GM23248 (cell line): ENCODE results near the gene C19orf25. TPM values are rescaled to one million over a fixed set of nuclear protein-coding genes. Genes with fewer than 3 reads are reported as not detected.

Experiments
- DNase-seq: peaks from one replicate; pipeline ENCODE4 v3.0.0-alpha.2; 2015
- H2AFZ ChIP-seq: fragments of 200-600 bp; sonication (generic); 2 replicates; pipeline ENCODE4 v1.6.1; 2016; ENCODE audit warnings: antibody characterized with exemption
- H3F3A ChIP-seq: fragments of 200-600 bp; sonication (generic); 2 replicates; pipeline ENCODE4 v1.6.1; 2016; ENCODE audit warnings: mild to moderate bottlenecking, antibody characterized with exemption, mixed run types; ENCODE audit not compliant: insufficient read depth
- H3K27ac ChIP-seq: fragments of 200-600 bp; sonication (generic); 2 replicates; pipeline ENCODE4 v1.5.1; 2016; ENCODE audit warnings: mild to moderate bottlenecking
- H3K27me3 ChIP-seq: fragments of 200-600 bp; sonication (generic); replicated peaks from 2 replicates; pipeline ENCODE4 v1.6.1; 2016; ENCODE audit warnings: mild to moderate bottlenecking; ENCODE audit not compliant: insufficient read depth
- H3K36me3 ChIP-seq: fragments of 200-600 bp; sonication (generic); 2 replicates; pipeline ENCODE4 v1.6.1; 2016; ENCODE audit warnings: low read depth, mild to moderate bottlenecking
- H3K4me1 ChIP-seq: fragments of 200-600 bp; sonication (generic); 2 replicates; pipeline ENCODE4 v1.6.1; 2016; ENCODE audit warnings: mild to moderate bottlenecking; ENCODE audit not compliant: insufficient read depth
- H3K4me2 ChIP-seq: fragments of 200-600 bp; sonication (generic); one replicate; pipeline ENCODE4 v1.6.1; 2016; ENCODE audit warnings: mild to moderate bottlenecking; ENCODE audit not compliant: unreplicated experiment
- H3K4me3 ChIP-seq: fragments of 200-600 bp; sonication (generic); 2 replicates; pipeline ENCODE4 v1.5.1; 2016; ENCODE audit warnings: mild to moderate bottlenecking
- H3K79me2 ChIP-seq: fragments of 200-600 bp; sonication (generic); 2 replicates; pipeline ENCODE4 v1.6.1; 2016; ENCODE audit warnings: mild to moderate bottlenecking; ENCODE audit not compliant: insufficient read depth
- H3K9ac ChIP-seq: fragments of 200-600 bp; sonication (generic); 2 replicates; pipeline ENCODE4 v1.6.1; 2016; ENCODE audit warnings: mild to moderate bottlenecking
- H3K9me2 ChIP-seq: fragments of 200-600 bp; sonication (generic); 2 replicates; pipeline ENCODE4 v1.6.1; 2016; ENCODE audit warnings: mixed run types, mild to moderate bottlenecking, moderate library complexity; ENCODE audit not compliant: insufficient read depth
- H3K9me3 ChIP-seq: fragments of 200-600 bp; sonication (generic); one replicate; pipeline ENCODE4 v1.6.1; 2017; ENCODE audit warnings: low read depth
- H4K20me1 ChIP-seq: fragments of 200-600 bp; sonication (generic); 2 replicates; pipeline ENCODE4 v1.6.0; 2016; ENCODE audit not compliant: insufficient read depth
- EZH2 ChIP-seq: fragments of 200-600 bp; sonication (generic); IDR thresholded peaks from 2 replicates; pipeline ENCODE4 v1.6.1; 2018; ENCODE audit warnings: antibody characterized with exemption, mild to moderate bottlenecking; ENCODE audit not compliant: insufficient read depth, poor library complexity, severe bottlenecking
- EZH2phosphoT487 ChIP-seq: fragments of 200-600 bp; sonication (generic); IDR thresholded peaks from 2 replicates; pipeline ENCODE4 v1.6.1; 2018; ENCODE audit warnings: antibody characterized with exemption, moderate library complexity, mild to moderate bottlenecking, low read depth; ENCODE audit not compliant: insufficient read depth
- WGBS, 2 experiments: methylation state at CpG; one replicate each; pipeline ENCODE4 v1.1.6; 2015 to 2017; ENCODE audit warnings: low lambda C conversion rate in 2 of 2, low coverage in 1 of 2; ENCODE audit errors: missing lambda C conversion rate in 2 of 2; 5-methylcytosine and 5-hydroxymethylcytosine counted together
- in situ Hi-C: fragments of 300-500 bp; cut with MboI; formaldehyde crosslinking; loops from 2 replicates; pipeline ENCODE4 v1.15.0; 2020
- polyA plus RNA-seq: library from polyadenylated mRNA; unstranded; fragments of >200 nt; fragmentation: Nextera tagmentation; extraction: Ambion mirVana; gene quantifications from 2 replicates; pipeline ENCODE4 v1.2.1, GENCODE V29; 2016
- total RNA-seq: library from RNA; depleted of rRNA; stranded (reverse); fragments of >200 nt; shearing (Covaris generic); gene quantifications from 2 replicates; pipeline ENCODE4 v1.2.3, GENCODE V29; 2014

C19orf25 gene
- total and polyA plus RNA-seq, 2 experiments from 2014 or later: 34.7 to 35.9 TPM

DNA sequence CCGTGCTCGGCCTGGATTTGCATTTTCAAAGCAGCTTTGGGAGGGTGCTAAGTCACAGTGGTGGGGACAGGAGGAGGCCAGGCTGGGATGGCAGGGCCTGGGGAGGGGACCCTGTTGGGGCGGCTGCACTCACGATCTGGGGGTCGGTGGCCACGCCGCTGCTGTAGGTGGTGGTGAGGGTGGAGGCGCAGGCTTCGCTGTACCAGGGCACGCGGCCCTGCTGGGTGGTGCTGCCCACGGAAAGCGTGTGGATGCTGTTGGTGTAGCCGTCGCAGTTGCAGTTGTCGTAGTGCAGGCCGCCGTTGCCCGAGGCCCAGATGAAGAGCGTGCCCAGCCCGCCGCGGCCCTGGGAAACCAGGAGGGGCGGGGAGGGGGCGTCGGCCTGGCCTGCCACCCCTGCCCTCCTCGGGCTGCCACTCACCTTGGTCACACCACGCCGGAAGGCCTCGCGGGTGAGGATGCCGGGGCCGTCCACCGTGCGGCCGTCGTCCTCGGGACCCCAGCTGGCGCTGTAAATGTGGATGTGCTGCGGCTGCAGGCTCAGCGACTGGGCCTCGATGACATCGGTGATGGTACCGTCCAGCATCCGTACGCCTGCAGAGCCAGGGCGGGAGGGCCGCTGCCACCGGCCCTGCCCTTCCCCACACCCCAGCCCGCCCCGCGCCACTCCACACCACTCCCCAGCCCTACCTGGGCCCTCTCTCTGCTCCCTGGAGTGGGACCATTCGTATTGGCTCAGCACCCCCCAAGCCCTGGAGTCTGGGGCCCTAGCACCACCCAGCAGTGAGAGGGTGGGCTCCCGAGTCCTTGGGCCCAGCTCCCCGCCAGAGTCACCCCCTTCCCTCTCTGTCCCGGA, 7.9 kb upstream of the C19orf25 start:
- Histone ChIP-seq H3K4me1 (no peaks in the 10 kb centered on the region), H3K9me2 (no peaks in the 10 kb centered on the region), H4K20me1 (no peaks in the 10 kb centered on the region), H2AFZ (no peak overlapping the region), H3K27me3 (no peaks in the 10 kb centered on the region), H3K9me3 (no peaks in the 10 kb centered on the region), H3K9ac (no peak overlapping the region), H3F3A (no peaks in the 10 kb centered on the region), H3K27ac (no peak overlapping the region), H3K79me2 (no peaks in the 10 kb centered on the region), H3K4me3 (no peak overlapping the region), H3K4me2 (no peak overlapping the region), H3K36me3 (no peaks in the 10 kb centered on the region)
- in situ Hi-C loops: no loop called here
- TF ChIP-seq EZH2phosphoT487 (no peak), EZH2 (no peak)
- DNase-seq: no peak
- 86 to 87% methylated on average over 24 to 56 of the region's 56 CpGs for WGBS, 2 experiments

DNA sequence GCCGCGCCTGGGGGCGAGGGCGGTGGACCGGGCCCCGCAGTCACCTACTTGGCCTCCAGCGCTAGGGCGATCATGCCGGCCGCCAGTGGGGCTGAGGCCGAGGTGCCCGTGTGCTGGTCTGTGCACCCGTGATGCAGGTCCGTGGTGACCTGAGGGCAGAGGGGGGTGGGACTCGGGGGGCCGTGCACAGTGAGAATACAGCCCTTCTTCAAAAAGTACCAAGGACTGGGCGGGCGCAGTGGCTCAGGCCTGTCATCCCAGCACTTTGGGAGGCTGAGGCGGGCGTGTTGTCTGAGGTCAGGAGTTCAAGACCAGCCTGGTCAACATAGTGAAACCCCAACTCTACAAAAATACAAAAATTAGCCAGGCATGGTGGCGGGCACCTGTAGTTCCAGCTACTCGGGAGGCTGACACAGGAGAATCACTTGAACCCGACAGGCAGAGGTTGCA, 5.0 kb upstream of the C19orf25 start:
- Histone ChIP-seq H3K9me2 (no peaks in the 10 kb centered on the region), H3K4me1 (no peaks in the 10 kb centered on the region), H2AFZ (no peak overlapping the region), H3K9ac (no peak overlapping the region), H3K4me3 (no peak overlapping the region), H3K27me3 (no peaks in the 10 kb centered on the region), H3K36me3 (no peaks in the 10 kb centered on the region), H3K79me2 (no peaks in the 10 kb centered on the region), H3K9me3 (no peaks in the 10 kb centered on the region), H3F3A (no peaks in the 10 kb centered on the region), H4K20me1 (no peaks in the 10 kb centered on the region), H3K4me2 (no peak overlapping the region), H3K27ac (no peak overlapping the region)
- DNase-seq: no peak
- TF ChIP-seq EZH2 (no peak), EZH2phosphoT487 (no peak)
- 73 to 83% methylated on average over 16 to 23 of the region's 23 CpGs for WGBS, 2 experiments
- in situ Hi-C loops: no loop called here

DNA sequence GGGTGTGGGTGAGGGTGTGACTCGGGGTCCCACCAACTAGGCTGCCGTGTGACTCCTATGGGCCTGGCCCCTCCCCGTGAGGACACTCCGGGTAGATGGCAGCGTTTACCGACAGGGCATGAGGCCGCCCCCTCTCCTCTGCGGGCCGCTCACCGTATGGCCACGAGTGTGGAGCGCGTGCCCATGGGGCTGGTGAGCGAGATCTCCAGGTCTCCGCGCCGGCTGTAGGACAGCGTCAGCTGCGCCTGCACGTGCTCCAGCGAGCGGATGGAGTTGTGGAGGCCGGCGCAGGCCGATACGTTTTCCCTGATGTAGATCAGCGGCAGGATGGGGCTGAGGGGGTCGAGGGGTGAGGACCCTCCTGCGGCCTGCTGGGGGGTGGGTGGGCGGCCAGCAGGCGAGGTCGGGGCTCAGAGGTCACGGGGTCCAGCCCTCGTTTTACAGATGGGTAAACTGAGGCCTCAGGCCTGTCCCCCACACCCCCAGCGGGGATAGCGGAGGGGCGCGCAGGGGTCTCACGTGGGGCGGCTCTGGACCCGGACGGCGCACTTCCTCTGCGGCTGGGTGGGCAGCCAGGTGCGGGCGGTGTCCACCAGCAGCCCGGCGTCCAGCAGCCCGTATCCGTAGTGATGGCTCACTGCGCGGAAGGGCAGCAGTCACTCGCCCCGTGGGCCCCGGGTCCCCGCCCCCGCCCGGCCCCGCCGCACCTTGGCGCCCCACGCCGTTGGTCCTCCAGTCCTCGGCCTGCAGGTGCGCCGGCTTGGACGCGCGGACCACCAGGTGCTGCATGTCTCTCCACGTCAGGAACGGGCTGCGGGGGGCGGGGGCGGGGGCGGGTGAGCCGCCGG, 4.3 kb upstream of the C19orf25 start:
- H3F3A ChIP-seq: no peaks in the 10 kb centered on the region
- no peak overlapping the region for H3K4me3 ChIP-seq
- H3K9me2 ChIP-seq: no peaks in the 10 kb centered on the region
- 91 to 92% methylated on average over 37 to 77 of the region's 77 CpGs for WGBS, 2 experiments
- no peak overlapping the region for H2AFZ ChIP-seq
- H3K79me2 ChIP-seq: peaks cover 6% of the 10 kb centered on the region
- in situ Hi-C loops: no loop called here
- H3K27me3 ChIP-seq: no peaks in the 10 kb centered on the region
- H3K9me3 ChIP-seq: no peaks in the 10 kb centered on the region
- no peaks in the 10 kb centered on the region for H4K20me1 ChIP-seq
- no peaks in the 10 kb centered on the region for H3K36me3 ChIP-seq
- H3K4me1 ChIP-seq: no peaks in the 10 kb centered on the region
- no peak overlapping the region for H3K4me2 ChIP-seq
- no peak overlapping the region for H3K9ac ChIP-seq
- no peak for DNase-seq
- TF ChIP-seq EZH2 (no peak), EZH2phosphoT487 (no peak)
- H3K27ac ChIP-seq: no peak overlapping the region

DNA sequence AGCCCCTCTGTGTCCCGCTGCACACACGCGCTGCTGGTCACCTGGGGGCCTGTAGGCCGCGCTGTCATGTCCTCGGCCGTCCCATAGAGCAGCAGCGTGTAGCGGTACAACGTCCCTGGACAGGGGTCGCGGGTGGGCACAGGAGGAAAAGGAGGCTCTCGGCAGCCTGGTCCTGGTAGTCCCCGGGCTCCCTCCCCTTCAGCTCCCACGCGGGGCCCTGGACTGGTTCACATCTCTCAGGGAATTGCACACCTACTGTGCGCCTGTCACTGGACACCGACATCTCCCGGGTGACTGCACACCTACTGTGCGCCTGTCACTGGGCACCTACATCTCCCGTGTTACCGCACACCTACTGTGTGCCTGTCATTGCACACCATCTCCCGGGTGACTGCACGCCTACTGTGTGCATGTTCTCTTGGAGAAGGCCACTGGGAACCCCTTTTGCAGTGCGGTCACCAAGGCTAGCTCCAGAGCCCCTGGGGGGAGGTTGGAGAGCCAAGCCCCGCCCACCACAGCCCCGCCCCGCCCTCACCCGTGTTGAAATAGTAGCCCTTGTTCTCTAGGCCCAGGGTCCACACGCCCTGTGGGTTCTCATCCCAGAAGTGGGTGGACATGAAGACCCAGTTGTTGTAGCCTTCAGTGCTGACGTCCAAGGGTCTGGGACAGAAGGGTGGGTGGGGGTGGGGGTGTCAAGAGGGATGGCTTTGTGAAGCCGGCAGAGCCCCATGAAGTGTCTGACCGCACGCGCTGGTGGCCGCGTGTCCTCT, 3.5 kb upstream of the C19orf25 start:
- TF ChIP-seq EZH2phosphoT487 (no peak), EZH2 (no peak)
- no peaks in the 10 kb centered on the region for H3F3A ChIP-seq
- 75 to 81% methylated on average over 34 to 37 of the region's 37 CpGs for WGBS, 2 experiments
- no peak overlapping the region for H3K27ac ChIP-seq
- no peaks in the 10 kb centered on the region for H4K20me1 ChIP-seq
- no peaks in the 10 kb centered on the region for H3K9me3 ChIP-seq
- no peak overlapping the region for H3K4me3 ChIP-seq
- no peak for DNase-seq
- H3K36me3 ChIP-seq: no peaks in the 10 kb centered on the region
- in situ Hi-C loops: no loop called here
- H3K4me1 ChIP-seq: no peaks in the 10 kb centered on the region
- H3K9me2 ChIP-seq: no peaks in the 10 kb centered on the region
- no peak overlapping the region for H3K9ac ChIP-seq
- H3K4me2 ChIP-seq: no peak overlapping the region
- no peaks in the 10 kb centered on the region for H3K27me3 ChIP-seq
- peaks cover 14% of the 10 kb centered on the region for H3K79me2 ChIP-seq
- no peak overlapping the region for H2AFZ ChIP-seq
